Testis (tissue), 2 donors: ENCODE data around the gene ATG10.
"Not testable (repeated sequence)": the region's sequence is repeated elsewhere in the genome, so short reads cannot be mapped to it uniquely, and the experiment has no call there.

Source experiments
- POLR2A ChIP-seq: fragments of 450-650 bp; IDR thresholded peaks from one replicate; pipeline ENCODE4 v1.6.1; 2017; ENCODE audit warnings: antibody characterized with exemption, mild to moderate bottlenecking, moderate library complexity
- TF ChIP-seq, protein P1 (sequence below), 3 experiments: fragments of 450-650 bp in 2 of 3; fragments of 200-600 bp in 1 of 3; sonication (generic) in 1 of 3; IDR thresholded peaks; one replicate each; pipeline ENCODE4 v1.5.1; 2016 to 2019; ENCODE audit warnings: antibody characterized with exemption in 3 of 3, mild to moderate bottlenecking in 2 of 3, moderate library complexity in 1 of 3

DNA sequence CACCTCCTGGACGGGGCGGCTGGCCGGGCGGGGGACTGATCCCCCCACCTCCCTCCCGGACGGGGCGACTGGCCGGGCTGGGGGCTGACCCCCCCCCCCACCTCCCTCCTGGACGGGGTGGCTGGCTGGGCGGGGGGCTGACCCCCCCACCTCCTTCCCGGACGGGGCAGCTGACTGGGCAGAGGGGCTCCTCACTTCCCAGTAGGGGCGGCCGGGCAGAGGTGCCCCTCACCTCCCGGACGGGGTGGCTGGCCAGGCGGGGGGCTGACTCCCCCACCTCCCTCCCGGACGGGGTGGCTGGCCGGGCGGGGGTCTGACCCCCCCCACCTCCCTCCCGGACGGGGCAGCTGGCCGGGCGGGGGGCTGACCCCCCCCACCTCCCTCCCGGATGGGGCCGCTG is 11.3 kb downstream of the ATG10 start:
- TF ChIP-seq, protein P1, sequence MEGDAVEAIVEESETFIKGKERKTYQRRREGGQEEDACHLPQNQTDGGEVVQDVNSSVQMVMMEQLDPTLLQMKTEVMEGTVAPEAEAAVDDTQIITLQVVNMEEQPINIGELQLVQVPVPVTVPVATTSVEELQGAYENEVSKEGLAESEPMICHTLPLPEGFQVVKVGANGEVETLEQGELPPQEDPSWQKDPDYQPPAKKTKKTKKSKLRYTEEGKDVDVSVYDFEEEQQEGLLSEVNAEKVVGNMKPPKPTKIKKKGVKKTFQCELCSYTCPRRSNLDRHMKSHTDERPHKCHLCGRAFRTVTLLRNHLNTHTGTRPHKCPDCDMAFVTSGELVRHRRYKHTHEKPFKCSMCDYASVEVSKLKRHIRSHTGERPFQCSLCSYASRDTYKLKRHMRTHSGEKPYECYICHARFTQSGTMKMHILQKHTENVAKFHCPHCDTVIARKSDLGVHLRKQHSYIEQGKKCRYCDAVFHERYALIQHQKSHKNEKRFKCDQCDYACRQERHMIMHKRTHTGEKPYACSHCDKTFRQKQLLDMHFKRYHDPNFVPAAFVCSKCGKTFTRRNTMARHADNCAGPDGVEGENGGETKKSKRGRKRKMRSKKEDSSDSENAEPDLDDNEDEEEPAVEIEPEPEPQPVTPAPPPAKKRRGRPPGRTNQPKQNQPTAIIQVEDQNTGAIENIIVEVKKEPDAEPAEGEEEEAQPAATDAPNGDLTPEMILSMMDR (IDR thresholded peaks at IDR 0.05) = not testable (repeated sequence)
- TF ChIP-seq POLR2A = not testable (repeated sequence)
